ENCODE measurements around the gene SLC5A9. TPM values are rescaled to one million over a fixed set of nuclear protein-coding genes. Genes with fewer than 3 reads are reported as not detected.

The SLC5A9 gene
- total RNA-seq, 1 donor from 2014 or later: not detected

GRCh38 chr1:48217856-48218255, 4.7 kb upstream of the SLC5A9 start:
- no peak for DNase-seq
- peaks cover 7% of the 10 kb centered on the region for H3K27me3 Mint-ChIP-seq (ENCODE audit: unreplicated experiment)

DNA sequence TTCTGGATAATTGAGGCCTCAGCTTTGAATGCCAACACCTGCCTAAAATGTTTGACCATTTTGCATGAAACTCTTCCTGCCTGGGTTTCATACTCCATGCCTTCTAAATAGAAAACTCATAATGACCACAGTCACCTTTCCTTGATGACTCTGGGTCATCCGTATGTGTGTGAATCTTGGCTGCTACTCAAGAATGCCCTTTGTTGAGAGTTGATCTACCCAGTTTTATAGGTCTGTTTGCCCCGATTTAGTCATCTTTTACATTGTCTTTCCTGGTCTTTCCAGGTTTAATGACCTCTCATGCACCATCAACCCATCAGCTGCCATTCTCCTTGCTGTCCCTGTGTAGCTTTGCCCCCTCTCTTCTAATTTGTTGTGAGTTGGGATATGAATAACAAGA, 2.7 kb upstream of the SLC5A9 start:
- H3K9me3 Mint-ChIP-seq (ENCODE audit: unreplicated experiment): no peaks in the 10 kb centered on the region
- H3K27ac Mint-ChIP-seq (ENCODE audit: unreplicated experiment): no peak overlapping the region
- no peak overlapping the region for H3K4me3 Mint-ChIP-seq (ENCODE audit: unreplicated experiment)
- H3K36me3 Mint-ChIP-seq (ENCODE audit: unreplicated experiment): no peaks in the 10 kb centered on the region
- no peaks in the 10 kb centered on the region for H3K4me1 Mint-ChIP-seq (ENCODE audit: low read depth, unreplicated experiment)
- DNase-seq: no peak
- TF ChIP-seq CTCF (IDR thresholded peaks at IDR 0.05; ENCODE audit: partially characterized antibody, unreplicated experiment): no peak
- peaks cover 6% of the 10 kb centered on the region for H3K27me3 Mint-ChIP-seq (ENCODE audit: unreplicated experiment)

More at GRCh38 chr1:48217856-48218255, 4.7 kb upstream of the SLC5A9 start:
- H3K9me3 Mint-ChIP-seq (ENCODE audit: unreplicated experiment): no peaks in the 10 kb centered on the region
- no peak overlapping the region for H3K4me3 Mint-ChIP-seq (ENCODE audit: unreplicated experiment)
- H3K4me1 Mint-ChIP-seq (ENCODE audit: low read depth, unreplicated experiment): no peaks in the 10 kb centered on the region
- no peak overlapping the region for H3K27ac Mint-ChIP-seq (ENCODE audit: unreplicated experiment)
- TF ChIP-seq CTCF (IDR thresholded peaks at IDR 0.05; ENCODE audit: partially characterized antibody, unreplicated experiment): no peak
- H3K36me3 Mint-ChIP-seq (ENCODE audit: unreplicated experiment): no peaks in the 10 kb centered on the region

- TF ChIP-seq CTCF (IDR thresholded peaks at IDR 0.05; ENCODE audit: partially characterized antibody, unreplicated experiment): no peak
- H3K4me1 Mint-ChIP-seq (ENCODE audit: low read depth, unreplicated experiment): no peaks in the 10 kb centered on the region
- H3K36me3 Mint-ChIP-seq (ENCODE audit: unreplicated experiment): no peaks in the 10 kb centered on the region
- H3K9me3 Mint-ChIP-seq (ENCODE audit: unreplicated experiment): peaks cover 2% of the 10 kb centered on the region
- peaks cover 8% of the 10 kb centered on the region for H3K27me3 Mint-ChIP-seq (ENCODE audit: unreplicated experiment)
- no peak overlapping the region for H3K4me3 Mint-ChIP-seq (ENCODE audit: unreplicated experiment)
- DNase-seq: no peak
- no peak overlapping the region for H3K27ac Mint-ChIP-seq (ENCODE audit: unreplicated experiment)
Observed at GRCh38 chr1:48221122-48221521, 1.4 kb upstream of the SLC5A9 start.

DNA sequence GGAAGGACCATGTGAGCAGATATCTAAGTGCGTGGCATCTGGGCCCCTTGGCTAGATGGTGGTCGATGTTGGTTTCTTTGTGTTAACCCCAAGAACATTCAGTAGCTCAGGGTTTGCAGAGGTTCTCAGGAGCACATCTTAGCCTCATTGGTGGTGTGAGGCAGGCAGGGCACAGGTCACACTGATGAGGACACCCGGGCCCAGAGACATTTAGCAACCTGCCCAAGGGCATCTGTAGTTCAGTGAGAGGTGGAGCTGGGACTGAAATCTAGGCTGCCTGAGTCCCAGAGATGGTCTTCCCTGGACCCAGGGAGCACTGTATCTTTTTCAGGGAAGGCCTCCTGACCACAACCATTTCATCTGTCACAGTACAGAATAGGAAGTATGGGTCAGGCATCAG, 859 bp upstream of the SLC5A9 start:
- no peak overlapping the region for H3K4me3 Mint-ChIP-seq (ENCODE audit: unreplicated experiment)
- peaks cover 8% of the 10 kb centered on the region for H3K27me3 Mint-ChIP-seq (ENCODE audit: unreplicated experiment)
- H3K9me3 Mint-ChIP-seq (ENCODE audit: unreplicated experiment): peaks cover 2% of the 10 kb centered on the region
- TF ChIP-seq CTCF (IDR thresholded peaks at IDR 0.05; ENCODE audit: partially characterized antibody, unreplicated experiment): no peak
- no peaks in the 10 kb centered on the region for H3K4me1 Mint-ChIP-seq (ENCODE audit: low read depth, unreplicated experiment)
- H3K27ac Mint-ChIP-seq (ENCODE audit: unreplicated experiment): no peak overlapping the region
- H3K36me3 Mint-ChIP-seq (ENCODE audit: unreplicated experiment): no peaks in the 10 kb centered on the region
- DNase-seq: no peak

DNA sequence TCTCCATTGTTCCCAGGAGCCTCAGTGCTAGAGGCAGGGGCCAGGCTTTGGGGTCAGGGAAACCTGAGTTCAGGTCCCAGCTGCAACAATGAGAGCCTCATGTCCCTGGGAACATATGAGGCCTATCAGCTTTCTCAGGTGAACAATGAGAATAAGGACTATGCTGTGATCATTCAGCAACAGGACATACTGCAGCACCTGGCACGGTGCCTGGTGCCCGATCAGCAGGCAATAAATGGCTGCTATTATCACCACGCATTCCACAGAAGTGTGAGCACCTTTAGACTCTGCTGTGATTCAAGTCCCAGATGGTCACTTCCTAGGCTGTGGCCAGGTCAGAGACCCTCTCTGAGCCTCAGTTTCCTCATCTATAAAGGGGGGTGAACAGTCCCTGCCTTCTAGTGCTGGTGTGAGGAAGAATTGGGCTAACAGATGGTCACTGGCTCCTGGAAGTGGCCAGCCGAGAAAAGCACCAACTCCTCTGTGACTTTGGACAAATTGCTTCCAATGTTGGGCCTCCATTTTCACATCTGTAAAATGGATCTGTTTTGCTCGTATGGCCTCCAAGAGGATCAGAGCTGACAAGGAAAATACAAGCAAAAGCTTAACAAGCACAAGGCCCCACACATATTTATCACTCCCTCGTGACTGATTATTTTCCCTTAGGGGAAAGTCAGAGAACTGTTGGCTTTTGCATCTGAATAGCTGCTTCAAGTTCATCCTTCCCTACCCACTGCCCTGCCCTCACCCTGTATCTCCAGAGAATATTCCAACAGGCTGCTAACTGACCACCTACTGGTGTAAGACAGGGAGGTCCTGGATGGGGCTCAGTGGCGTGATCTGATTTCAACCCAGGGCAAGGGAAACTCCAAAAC, 1.1 kb downstream of the SLC5A9 start:
- peaks cover 8% of the 10 kb centered on the region for H3K27me3 Mint-ChIP-seq (ENCODE audit: unreplicated experiment)
- H3K36me3 Mint-ChIP-seq (ENCODE audit: unreplicated experiment): no peaks in the 10 kb centered on the region
- H3K9me3 Mint-ChIP-seq (ENCODE audit: unreplicated experiment): peaks cover 2% of the 10 kb centered on the region
- no peak for DNase-seq
- no peak overlapping the region for H3K27ac Mint-ChIP-seq (ENCODE audit: unreplicated experiment)
- H3K4me1 Mint-ChIP-seq (ENCODE audit: low read depth, unreplicated experiment): no peaks in the 10 kb centered on the region
- no peak overlapping the region for H3K4me3 Mint-ChIP-seq (ENCODE audit: unreplicated experiment)
- TF ChIP-seq CTCF (IDR thresholded peaks at IDR 0.05; ENCODE audit: partially characterized antibody, unreplicated experiment): no peak

All from glutamatergic neuron (in vitro differentiated cells).